GM12892 (cell line): ENCODE results near the gene PRX.

ENCODE experiments used
- POLR2A ChIP-seq: IDR thresholded peaks from 2 replicates; pipeline ENCODE4 v1.6.1; 2011; ENCODE audit warnings: low read depth, low read length, control low read depth
- POLR2AphosphoS5 ChIP-seq: IDR thresholded peaks from 2 replicates; pipeline ENCODE4 v1.6.1; 2011; ENCODE audit warnings: low read depth, low read length, control low read depth
- TAF1 ChIP-seq: IDR thresholded peaks from 2 replicates; pipeline ENCODE4 v1.6.1; 2011; ENCODE audit warnings: low read depth, mild to moderate bottlenecking, control low read depth, low read length, borderline replicate concordance

- TF ChIP-seq POLR2A (no peak), POLR2AphosphoS5 (no peak), TAF1 (no peak)
These were observed 15.6 kb downstream of the PRX start for GRCh38 chr19:40397568-40397906.
